Effector CD8-positive, alpha-beta T cell (primary cell): Measurements from ENCODE around the gene FEV.
A peak's percentile ranks its signal among the peaks of the same experiment; 100 is the strongest.

Experiments used
- DNase-seq: peaks from one replicate; lab custom pipeline; 2025; lab: John Stamatoyannopoulos, UW

The FEV gene

GRCh38 chr2:218993345-218994315 is 8.6 kb upstream of the FEV start, which contains the start of gene CRYBA2:
Gene CRYBA2, minus strand, starts transcription at chr2:218993422. Its CDS starts 246 bp downstream, at chr2:218993176.
- no peak for DNase-seq

GRCh38 chr2:218992703-218993344 is 7.8 kb upstream of the FEV start:
- no peak for DNase-seq

DNA sequence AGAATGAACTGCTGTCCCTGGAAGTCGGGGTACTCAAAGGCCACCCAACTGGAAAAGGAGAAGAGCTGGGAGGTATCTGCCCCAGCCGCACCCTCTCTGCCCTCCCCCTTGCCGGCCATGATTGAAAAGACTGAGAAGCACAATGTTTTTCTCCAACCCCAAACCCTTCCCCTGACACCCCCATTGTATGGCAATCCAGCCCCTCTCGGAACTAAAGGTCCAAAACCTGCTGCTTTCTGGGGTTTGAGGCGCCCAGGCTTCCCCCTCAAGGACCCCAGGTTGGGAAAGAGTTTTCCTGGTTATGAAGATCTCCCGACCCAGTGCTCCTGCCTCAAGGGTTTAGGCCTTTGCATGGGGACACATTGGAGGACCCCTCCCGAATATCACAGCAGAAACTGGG is 7.2 kb upstream of the FEV start:
- DNase-seq = no peak

DNA sequence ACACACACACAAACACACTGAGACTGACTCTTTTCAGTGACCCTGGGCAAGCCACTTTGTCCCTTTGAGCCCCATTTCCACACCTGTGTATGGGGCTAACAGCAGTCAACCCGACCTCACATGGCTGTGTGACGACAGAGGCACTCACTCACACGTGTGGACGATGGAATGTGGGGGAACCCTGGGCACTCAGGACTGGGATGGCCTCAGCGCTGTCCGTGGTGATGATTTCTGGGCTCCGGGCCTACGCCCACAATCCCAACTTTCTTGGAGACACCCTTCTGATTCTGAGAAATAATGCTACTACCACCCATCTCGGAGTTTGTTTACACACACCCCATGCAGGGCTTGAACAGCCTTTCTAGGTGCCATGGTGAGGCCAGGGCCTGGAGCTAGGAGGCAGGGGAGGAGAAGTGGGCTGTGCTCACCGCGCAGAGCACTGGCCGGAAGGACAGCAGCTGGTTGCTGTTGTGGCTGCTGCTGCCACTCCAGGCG is 6.7 kb upstream of the FEV start:
- DNase-seq = no peak

GRCh38 chr2:218990612-218991011 is 5.6 kb upstream of the FEV start:
- no peak for DNase-seq

GRCh38 chr2:218990052-218990451 is 5.1 kb upstream of the FEV start:
- DNase-seq = no peak

- no peak for DNase-seq
Measured at GRCh38 chr2:218988650-218989049, 3.7 kb upstream of the FEV start.

GRCh38 chr2:218988164-218988563 is 3.2 kb upstream of the FEV start:
- no peak for DNase-seq

- no peak for DNase-seq
Measured at GRCh38 chr2:218986148-218986761, 1.3 kb upstream of the FEV start.

DNA sequence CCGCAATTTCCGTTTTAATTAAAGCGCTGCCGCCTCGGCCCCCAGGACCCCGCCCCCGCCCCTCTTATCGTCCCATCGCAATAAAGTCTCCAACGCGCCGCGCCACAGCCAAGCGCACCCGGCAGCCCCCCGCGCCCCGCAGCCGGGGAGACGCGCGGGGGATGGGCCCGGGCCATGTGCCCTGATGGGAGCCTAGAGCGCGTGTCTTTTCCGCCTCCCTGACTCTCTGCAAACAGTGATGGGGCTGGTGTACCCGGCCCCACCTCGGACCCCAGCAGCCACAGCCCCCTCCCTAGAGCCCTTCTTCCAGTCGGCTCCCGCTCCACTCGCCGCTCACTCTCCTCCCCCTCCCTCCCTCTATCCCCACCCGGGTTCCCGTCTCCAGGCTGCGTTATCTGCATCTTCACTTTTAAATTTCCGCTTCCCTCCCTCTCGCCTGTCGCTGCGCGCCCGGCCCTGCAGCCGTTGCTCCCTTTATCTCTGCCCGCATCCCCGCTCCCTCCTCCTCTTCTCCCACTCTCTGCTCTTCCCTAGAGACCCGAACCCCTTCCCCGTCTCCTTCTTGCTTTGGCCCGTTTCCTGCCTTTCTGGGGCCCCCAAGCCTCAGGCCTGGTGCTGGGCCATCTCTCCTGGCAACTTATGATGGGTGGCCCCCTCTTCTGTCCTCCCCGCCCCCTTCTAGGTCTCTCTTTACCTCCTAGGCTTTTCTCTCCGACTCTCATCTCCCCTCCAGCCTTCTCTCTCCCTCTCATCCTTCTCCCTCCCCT is 524 bp upstream of the FEV start:
- DNase-seq = no peak

DNA sequence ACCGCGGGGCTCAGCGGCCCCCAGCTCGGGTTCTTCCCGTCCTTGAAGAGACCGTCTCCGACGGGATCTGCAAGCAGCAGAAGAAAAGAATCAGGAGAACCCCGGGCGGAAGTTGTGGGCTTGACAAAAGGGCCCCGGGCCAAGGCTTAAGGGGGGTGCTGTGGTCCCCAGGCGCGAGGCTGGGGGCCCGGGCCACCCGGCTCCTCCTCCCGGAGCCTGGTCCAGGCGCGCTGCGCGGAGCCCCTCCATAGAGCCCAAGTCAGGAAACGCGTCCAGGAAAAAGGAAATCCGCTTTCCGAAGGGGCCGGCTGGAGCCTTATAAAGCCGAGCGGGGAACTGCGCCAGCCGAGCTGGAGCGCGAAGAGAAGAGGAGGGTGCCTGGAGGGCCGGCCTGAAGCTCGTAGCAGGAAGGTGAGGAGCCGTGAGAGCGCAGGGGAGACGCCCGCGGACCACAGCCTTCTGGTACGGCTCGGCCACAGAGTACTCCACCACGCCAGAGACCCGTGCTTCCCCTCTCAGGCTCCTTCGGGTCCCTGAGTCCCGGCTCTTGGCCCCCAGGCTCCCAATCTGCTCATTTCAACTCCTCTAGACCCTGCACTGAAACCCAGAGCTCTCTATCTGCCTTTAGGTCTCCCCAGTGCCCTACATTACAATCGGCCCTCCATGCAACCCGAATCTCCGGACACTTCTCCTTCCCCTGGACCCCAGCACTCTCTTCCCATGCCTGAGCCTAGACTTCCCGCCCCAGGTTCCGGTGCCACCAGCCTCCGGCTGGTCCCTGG is 554 bp downstream of the FEV start:
- DNase-seq = no peak

GRCh38 chr2:218983934-218984238 is 1.1 kb downstream of the FEV start:
- DNase-seq = no peak

DNA sequence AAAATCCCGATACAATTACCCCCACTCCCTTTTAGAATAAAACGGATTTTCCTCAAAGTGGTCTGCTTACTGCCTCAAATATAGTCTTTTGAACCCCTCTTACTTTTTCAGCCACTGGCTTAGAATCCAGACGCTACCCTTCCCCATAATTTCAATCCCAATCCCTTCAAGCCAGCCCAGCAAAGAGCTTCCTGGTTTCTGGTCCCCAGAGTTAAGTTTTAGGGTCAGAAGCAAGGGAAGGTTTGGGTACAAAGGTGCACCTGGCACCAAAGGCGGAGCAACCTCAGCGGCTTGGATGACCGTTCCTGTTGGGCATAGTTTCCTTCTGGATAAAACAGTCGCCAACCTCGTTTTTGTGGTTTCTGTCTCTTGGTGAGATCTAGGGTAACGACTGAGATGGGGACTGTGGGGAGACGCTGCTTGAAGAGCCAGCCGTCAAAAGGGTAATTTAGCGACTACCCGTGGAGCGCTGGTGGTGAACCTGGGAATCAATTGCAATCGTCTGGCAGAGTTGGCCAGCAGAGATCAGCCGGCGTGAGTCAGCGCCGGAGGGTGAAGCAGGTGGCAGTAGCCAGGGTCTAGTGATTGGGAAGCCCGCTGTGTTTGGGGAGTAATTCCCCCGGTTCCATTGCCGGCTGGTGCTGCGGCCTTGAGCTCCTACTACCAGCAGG is 1.6 kb downstream of the FEV start:
- DNase-seq = no peak

- DNase-seq = no peak
Measured at GRCh38 chr2:218982586-218983262, 2.3 kb downstream of the FEV start.

DNA sequence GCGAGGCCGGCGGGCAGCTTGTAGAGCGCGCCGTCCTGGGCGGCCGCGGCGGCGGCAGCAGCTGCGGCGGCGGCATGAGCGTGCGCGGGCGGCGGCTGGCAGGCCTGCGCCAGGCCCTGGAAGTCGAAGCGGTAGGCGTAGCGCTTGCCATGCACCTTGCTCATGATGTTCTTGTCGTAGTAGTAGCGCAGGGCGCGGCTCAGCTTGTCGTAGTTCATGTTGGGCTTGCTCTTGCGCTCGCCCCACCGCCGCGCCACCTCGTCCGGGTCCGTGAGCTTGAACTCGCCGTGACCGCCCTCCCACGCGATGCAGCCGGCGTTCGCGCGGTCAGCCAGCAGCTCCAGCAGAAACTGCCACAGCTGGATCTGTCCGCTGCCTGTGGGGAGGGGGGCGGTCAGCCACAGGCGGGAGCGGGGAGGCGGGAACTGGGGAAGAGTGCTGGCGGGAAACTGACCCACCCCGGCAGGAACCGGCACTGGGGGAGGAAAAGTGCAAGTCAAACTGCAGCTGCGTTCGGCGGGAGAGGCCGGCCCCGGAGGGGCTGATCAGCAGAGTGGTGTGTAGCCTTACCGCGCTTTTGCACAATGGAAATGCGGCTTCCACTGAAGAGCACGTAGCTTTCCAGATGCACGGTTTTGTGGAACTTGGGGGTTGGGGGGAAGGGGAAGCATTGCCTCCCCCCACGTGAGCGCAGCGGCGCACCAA is 3.0 kb downstream of the FEV start:
- no peak for DNase-seq

GRCh38 chr2:218981390-218981880 is 3.5 kb downstream of the FEV start:
- DNase-seq = no peak

- no peak for DNase-seq
Measured at GRCh38 chr2:218980735-218981389, 4.1 kb downstream of the FEV start.

GRCh38 chr2:218979846-218980734 is 4.9 kb downstream of the FEV start:
- peak; percentile 74 for DNase-seq
